Astrocyte of the cerebellum (primary cell): ENCODE measurements around the gene SPRED3.
"Not testable (repeated sequence)": the region's sequence is repeated elsewhere in the genome, so short reads cannot be mapped to it uniquely, and the experiment has no call there.

Source experiments
- DNase-seq: peaks from one replicate; pipeline ENCODE4 v3.0.0-alpha.2; 2011; ENCODE audit warnings: low read depth
- H3K4me3 ChIP-seq: 2 replicates; pipeline ENCODE4 v1.5.1; 2011; ENCODE audit warnings: mild to moderate bottlenecking, low read depth, low read length, moderate library complexity
- in situ Hi-C: cut with HindIII; loops from 2 replicates; pipeline ENCODE4 v1.10.0; 2017; ENCODE audit warnings: low sequenced_read_pairs
- TF ChIP-seq, protein P1 (sequence below): IDR thresholded peaks from 2 replicates; pipeline ENCODE4 v1.5.1; 2012; ENCODE audit warnings: low read length, low read depth, moderate library complexity, mild to moderate bottlenecking; ENCODE audit errors: missing control alignments

SPRED3 gene

DNA sequence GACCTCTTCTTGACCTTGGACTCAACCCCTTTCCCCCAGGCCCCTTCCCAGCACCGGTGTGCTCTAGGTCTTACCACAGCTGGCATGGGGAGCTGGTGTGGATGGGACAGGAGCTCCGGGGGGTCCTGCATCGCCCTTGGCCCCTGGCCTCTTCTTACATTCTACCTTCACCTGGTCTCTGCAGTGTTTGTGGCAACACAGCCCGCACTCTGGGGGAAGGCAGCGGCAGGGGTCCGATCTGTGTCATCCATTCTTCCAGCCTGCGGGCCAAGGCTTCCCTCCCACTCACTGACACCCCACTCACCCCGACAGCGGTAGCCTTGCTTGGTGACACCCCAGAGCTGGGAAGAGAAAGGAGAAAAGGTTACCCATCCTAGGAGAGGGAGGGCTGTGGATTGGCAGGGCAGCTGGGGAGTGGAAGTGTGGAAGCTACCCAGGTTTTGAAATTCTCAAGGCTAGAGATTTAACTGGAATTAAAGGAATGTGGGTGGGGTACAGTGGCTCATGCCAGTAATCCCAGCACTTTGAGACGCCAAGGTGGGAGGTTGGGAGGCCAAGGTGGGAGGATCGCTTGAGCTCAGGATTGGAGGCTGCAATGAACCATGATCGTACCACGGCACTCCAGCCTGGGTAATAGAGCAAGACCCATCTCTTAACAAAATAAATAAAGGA is 22.7 kb downstream of the SPRED3 start:
- TF ChIP-seq, protein P1, sequence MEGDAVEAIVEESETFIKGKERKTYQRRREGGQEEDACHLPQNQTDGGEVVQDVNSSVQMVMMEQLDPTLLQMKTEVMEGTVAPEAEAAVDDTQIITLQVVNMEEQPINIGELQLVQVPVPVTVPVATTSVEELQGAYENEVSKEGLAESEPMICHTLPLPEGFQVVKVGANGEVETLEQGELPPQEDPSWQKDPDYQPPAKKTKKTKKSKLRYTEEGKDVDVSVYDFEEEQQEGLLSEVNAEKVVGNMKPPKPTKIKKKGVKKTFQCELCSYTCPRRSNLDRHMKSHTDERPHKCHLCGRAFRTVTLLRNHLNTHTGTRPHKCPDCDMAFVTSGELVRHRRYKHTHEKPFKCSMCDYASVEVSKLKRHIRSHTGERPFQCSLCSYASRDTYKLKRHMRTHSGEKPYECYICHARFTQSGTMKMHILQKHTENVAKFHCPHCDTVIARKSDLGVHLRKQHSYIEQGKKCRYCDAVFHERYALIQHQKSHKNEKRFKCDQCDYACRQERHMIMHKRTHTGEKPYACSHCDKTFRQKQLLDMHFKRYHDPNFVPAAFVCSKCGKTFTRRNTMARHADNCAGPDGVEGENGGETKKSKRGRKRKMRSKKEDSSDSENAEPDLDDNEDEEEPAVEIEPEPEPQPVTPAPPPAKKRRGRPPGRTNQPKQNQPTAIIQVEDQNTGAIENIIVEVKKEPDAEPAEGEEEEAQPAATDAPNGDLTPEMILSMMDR, result no peak
- no peak for DNase-seq
- no peak overlapping the region for H3K4me3 ChIP-seq
- in situ Hi-C loops, result no loop called here

DNA sequence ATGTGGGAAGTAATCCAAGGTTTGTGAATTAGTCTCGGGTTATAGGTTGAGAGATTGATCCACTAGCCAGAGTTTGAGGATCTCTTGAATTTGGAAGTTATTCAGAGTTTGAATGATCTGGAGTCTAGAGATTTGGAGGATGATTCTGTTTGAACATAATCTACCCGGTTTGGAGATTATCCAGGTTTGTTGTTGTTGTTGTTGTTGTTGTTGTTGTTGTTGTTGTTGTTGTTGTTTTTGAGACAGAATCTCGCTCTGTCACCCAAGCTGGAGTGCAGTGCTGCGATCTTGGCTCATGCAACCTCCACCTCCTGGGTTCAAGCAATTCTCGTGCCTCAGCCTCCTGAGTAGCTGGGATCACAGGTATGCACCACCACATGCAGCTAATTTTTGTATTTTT is 23.4 kb downstream of the SPRED3 start:
- in situ Hi-C loops, result not testable (repeated sequence)

DNA sequence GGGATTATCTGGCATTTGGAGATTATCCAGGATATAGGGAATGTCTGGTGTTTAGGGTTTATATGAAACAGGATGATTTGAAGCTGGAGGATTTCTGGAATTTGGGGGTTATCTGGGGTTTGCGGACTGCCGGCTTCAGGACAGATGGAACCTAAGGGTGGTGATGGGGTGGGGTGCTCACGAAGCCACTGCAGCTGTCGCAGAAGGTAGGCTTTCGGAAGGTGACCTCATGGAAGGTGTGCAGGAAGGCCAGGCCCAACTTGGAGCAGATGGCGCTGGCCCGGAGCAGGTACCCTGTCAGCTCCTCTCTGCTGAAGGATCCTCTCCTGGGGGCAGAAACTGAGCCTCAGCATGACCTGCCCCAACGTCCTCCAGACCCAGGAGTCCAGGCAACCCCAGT is 24.0 kb downstream of the SPRED3 start:
- TF ChIP-seq, protein P1, result no peak
- no peak for DNase-seq
- H3K4me3 ChIP-seq, result no peak overlapping the region
- in situ Hi-C loops, result no loop called here

More for the DNA sequence above, 23.4 kb downstream of the SPRED3 start:
- not testable (repeated sequence) for DNase-seq, H3K4me3 ChIP-seq

DNA sequence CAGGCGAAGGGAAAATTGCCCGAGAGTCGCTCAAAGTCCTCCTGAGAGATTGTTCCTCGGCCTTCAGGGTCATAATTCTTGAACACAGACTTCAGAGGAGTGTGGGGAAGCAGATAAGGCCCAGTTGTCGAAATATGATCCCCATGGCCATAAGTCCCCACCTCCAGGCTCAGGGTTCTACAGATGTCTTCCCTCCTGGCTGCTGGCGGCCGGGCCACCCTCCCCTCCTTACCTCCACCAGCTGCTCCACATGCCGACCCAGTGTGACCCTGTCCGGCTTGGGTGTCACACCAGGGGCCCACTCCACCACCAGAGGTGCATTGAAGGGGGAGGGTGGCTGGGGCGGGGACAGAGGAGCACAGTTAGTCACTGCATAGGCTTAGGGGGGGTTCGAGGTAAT is 24.5 kb downstream of the SPRED3 start:
- in situ Hi-C loops, result no loop called here
- TF ChIP-seq, protein P1, result no peak
- no peak overlapping the region for H3K4me3 ChIP-seq
- DNase-seq, result no peak

DNA sequence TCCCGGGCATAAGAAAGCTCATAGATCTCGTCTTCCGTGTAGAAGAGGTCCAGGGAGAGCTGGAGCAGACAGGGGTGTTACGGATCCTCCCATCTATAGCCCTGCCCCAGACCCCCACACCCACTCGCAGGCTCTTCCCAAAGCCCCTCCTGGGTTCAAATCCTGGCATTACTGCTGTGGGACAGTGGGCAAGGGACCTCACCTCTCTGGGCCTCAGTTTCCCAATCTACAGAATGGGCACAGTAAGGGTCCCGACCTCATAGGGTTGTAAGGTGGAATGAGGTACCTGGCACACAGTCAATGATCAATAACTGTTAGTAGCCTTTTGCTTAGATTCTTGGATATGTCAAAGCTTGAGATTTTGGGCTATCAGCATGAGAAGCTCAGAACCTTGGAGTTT is 24.9 kb downstream of the SPRED3 start:
- TF ChIP-seq, protein P1, result no peak
- H3K4me3 ChIP-seq, result no peak overlapping the region
- in situ Hi-C loops, result no loop called here
- DNase-seq, result no peak

DNA sequence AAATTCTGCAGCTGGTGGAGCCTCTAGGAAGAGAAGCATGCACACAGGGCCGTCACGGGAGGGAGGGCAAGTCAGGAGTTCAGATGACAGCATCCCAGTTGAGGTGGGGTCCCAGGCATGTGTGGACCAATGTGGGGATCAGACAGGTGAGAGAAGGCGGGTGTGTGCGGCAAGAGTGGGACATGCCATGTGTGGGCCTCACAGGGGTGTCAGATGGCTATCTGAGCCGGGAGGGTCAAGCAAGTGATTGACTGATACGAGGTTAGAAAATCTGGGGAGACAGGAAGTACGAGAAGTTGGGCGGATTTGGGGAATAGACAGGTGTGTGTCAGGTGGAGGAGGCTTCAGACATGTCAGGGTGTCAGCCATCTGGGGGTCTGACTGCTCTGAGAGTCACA is 28.6 kb downstream of the SPRED3 start:
- in situ Hi-C loops, result no loop called here
- DNase-seq, result no peak
- no peak overlapping the region for H3K4me3 ChIP-seq
- TF ChIP-seq, protein P1, result no peak

DNA sequence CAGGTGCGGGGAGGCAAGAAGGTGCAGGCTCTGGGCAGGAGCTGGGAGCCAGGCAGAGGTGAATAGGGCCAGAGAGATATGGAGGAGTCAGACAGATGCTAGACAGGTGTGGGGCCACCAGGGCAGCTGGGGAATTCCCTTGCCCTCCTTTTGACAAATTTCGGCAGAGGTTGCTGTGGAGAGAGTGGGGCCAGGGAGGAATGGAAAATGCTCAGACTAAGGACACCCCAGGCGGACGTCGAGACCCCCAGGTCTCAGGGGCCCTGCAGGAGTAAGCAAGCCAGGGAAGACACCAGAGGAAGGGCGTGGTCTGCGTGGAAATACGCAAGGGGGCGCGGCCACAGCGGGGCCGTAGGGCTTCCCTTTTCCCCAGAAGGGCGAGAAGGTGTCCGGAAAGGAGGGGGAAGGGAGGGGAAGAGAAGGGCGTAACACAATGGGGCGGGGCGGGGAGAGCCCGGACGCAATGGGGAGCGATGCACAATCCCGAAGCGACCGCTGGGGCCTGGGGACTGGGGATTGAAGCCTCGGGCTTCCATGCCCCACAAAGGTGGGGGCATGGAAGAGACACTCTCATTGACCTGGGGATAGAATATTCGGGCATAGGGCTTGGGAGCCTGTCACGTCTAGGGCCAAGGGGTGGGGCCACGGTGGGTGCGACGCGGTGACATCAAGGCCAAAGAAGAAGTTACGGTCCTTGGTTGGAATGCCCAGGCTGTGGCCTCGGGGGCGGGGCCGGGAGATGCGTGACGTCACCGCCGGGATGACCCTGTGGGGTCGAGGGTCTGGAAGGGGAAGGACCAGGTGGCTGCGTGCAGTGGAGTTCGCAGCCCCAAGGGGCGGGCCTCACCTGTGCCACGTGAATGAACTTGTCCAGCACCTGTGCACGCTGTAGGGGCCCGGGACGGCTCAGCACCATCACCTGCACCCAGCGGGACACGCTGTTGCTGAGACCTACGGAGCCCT is 29.3 kb downstream of the SPRED3 start:
- no peak for DNase-seq
- in situ Hi-C loops, result no loop called here
- TF ChIP-seq, protein P1, result no peak
- peak overlapping the region; percentile 15 for H3K4me3 ChIP-seq
